GM18499 (cell line): Measurements from ENCODE around the gene TMEM243.
A peak's percentile ranks its signal among the peaks of the same experiment; 100 is the strongest.
"Not testable (repeated sequence)": the region's sequence is repeated elsewhere in the genome, so short reads cannot be mapped to it uniquely, and the experiment has no call there.

Source experiments
- ATAC-seq: cut with Tn5 transposase; IDR thresholded peaks from one replicate; pipeline ENCODE4 v1.9.1; 2021; ENCODE audit warnings: moderate number of reproducible peaks; ENCODE audit not compliant: insufficient read depth, unreplicated experiment

Gene TMEM243, protein sequence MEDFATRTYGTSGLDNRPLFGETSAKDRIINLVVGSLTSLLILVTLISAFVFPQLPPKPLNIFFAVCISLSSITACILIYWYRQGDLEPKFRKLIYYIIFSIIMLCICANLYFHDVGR

DNA sequence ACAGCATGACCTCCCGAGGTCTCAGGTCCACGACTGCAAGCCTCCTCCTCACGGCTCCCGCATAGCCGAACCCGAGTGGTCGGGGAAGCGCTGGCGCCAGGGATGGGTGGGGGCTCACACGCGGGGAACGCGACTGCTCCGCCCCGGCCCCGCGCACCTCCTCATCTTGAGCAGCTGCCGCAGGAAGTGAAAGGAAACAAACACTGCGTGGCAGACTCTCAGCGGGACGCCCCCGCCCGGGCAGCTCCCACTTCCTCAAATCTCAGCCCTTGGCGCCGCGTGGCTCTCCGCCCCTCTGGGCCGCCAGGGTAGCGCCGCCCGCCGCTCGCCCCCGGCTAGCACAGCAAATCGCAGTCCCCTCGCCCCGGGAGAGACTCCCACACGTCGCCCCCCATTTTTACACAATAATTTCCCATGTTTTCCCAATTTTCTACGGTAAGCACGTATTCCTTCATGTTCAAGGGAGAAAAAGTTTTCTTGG lies at the start of gene TMEM243:
TSS of gene TMEM243 (minus strand) at position 188 of the 481 bp plus-strand sequence. CDS start 229 bp downstream, outside the sequence.
- ATAC-seq, result peak; percentile 31

DNA sequence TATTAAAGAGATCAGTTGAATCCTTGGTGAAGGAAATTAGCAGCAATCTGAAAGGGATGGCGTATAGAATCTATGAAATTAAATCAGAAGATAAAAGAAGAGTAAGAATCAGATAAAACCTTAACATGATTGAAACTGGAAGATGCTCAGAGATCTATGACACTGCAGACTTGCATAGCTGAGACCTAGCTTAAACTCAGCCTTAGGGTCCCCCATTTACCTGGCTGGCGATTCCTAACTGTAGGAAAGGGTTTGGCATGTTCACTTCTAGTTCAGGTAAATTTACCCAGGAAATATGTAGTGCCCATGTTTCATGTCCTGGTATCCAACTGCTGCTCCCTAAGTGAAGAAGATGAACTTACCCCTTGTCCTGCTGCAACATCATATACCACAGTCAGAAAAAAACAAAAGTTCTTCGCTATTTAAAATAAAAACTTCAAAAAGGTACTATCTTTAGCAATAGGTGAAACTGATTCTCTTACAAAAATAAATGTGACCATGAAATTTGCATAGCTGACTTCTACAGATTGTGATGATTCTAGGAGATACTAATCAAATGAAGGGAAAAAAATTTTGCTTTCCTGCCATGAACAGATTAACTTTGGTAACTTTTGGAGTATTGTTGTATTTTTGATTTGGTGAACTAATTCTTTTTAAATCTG lies 47.8 kb upstream of the TMEM243 start:
- peak; percentile 77 for ATAC-seq

GRCh38 chr7:87263537-87263936 lies 44.0 kb upstream of the TMEM243 start:
- ATAC-seq, result no peak

- ATAC-seq, result no peak
Observed at GRCh38 chr7:87253589-87254087, 34.1 kb upstream of the TMEM243 start.

- ATAC-seq, result not testable (repeated sequence)
Observed at GRCh38 chr7:87245671-87246070, 26.1 kb upstream of the TMEM243 start.

DNA sequence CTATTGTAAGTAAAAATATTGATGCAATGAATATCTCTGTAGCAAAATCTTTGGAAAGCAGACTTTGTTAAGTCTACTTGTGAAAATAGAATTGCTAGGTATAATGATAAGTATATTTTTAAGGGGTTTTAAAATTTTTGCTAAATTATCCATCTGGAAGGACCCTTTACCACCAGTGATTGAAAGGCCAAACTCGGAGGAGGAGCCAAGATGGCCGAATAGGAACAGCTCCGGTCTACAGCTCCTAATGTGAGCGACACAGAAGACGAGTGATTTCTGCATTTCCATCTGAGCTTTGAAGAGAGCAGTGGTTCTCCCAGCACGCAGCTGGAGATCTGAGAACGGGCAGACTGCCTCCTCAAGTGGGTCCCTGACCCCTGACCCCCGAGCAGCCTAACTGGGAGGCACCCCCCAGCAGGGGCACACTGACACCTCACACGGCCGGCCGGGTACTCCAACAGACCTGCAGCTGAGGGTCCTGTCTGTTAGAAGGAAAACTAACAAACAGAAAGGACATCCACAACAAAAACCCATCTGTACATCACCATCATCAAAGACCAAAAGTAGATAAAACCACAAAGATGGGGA lies 19.0 kb upstream of the TMEM243 start:
- not testable (repeated sequence) for ATAC-seq

GRCh38 chr7:87234949-87235348 lies 15.4 kb upstream of the TMEM243 start:
- ATAC-seq, result no peak

- no peak for ATAC-seq
Observed at GRCh38 chr7:87231711-87232110, 12.2 kb upstream of the TMEM243 start.

- ATAC-seq, result no peak
Observed at GRCh38 chr7:87231258-87231657, 11.7 kb upstream of the TMEM243 start.

DNA sequence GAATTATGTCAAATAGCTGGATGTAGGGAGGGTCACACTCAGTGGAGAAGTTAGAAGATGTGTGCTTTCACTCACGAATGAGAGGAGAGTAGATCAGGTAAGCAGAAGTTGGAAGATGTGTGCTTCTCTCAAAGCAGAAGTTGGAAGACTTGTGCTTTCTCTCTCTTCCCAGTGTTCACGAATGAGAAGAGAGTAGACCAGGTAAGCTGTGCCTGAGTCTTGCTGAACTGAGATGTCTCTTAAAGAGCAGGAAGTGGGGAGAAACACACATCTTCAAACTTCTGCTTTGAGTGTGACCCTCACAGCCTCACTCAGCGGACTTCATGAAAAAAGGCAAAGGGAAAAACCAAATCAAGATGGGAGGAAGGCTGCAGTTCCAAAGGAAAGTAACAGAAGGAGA lies 7.0 kb upstream of the TMEM243 start:
- ATAC-seq, result peak; percentile 45

GRCh38 chr7:87225696-87226095 lies 6.2 kb upstream of the TMEM243 start:
- ATAC-seq, result no peak

GRCh38 chr7:87223666-87224065 lies 4.1 kb upstream of the TMEM243 start:
- ATAC-seq, result no peak

GRCh38 chr7:87220734-87221215 lies 1.2 kb upstream of the TMEM243 start:
- no peak for ATAC-seq

DNA sequence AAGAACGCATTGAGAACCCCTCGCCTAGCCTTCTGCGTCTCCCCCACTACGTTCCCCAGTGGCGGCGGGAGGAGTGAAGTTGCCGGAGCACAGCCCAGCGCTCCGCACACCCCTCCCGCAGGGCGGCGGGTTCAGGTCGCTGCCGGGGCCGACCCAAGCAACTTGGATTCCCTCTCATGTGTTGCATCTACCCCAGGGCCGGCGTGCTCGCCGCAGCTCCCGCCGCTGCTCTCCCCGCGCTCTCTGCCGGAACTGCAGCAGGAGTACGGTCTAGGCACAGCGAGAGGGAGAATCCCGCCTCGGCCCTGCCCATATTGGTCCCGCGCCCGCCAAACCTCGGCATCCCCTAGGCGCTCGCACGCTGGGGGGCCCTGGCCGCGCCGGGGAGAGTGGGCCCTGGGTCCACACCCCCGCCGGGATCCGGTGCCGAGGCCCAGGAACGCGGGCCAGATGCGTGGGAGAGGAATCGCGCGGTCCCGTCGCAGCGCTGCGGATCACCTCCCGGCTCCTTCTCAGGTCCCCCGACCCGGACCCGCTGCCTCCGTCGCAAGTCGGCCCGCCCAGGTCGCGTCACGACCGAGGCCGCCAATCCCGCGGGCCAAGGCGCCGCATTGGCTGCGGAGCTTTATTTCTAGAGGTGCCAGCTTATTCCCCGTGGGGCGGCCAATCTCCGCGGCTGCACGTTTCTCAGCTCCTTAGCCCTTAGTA lies 648 bp upstream of the TMEM243 start:
- peak; percentile 13 for ATAC-seq

GRCh38 chr7:87218796-87219544 lies 562 bp downstream of the TMEM243 start:
- no peak for ATAC-seq

- ATAC-seq, result no peak
Observed at GRCh38 chr7:87217983-87218653, 1.4 kb downstream of the TMEM243 start.

GRCh38 chr7:87216701-87217508 lies 2.6 kb downstream of the TMEM243 start:
- ATAC-seq, result peak; percentile 52

DNA sequence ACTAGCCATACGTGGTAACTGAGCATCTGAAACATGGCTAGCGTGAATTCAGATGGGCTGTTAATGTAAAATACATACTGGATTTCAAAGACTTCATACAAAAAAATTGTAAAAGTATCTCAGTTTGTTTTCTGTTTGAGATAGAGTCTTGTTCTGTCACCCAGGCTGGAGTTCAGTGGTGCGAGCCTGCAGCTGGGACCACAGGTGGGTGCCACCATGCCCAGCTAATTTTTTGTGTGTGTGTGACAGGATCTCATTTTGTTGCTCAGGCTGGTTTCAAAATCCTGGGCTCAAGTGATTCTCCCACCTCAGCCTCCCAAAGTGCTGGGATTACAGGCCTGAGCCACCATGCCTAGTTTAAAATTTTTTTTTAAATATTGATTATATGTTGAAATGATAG lies 4.5 kb downstream of the TMEM243 start:
- ATAC-seq, result no peak

DNA sequence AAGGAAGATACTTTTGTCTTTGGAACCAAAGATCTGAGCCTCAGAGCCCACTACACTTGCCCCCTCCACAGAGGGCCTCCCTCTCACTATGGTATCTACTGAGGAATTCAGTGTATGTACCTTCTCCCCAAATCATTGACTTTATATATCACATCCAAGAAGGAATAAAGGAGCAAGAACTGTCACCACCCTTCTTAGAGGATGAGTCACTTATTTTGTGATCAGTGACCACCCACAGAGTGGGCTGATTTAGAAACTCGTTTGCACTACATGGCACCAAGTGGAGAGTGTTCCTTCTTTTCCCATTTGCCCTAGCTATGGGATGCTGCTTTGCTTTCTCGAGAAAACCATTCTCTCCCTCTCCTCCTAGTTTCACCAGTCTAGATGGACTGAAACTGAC lies 5.7 kb downstream of the TMEM243 start:
- ATAC-seq, result no peak
